Stomach (tissue), 4 donors: Measurements from ENCODE around the gene POLR2C.

Source experiments
- EP300 ChIP-seq: sonication (generic); formaldehyde crosslinking; IDR thresholded peaks from one replicate; pipeline ENCODE4 v1.6.1; 2017; ENCODE audit warnings: antibody characterized with exemption
- POLR2AphosphoS5 ChIP-seq, 3 donors: sonication (generic); formaldehyde crosslinking; IDR thresholded peaks; one replicate each; pipeline ENCODE4 v1.6.1; 2016; ENCODE audit warnings: antibody characterized with exemption in 3 of 3
- TF ChIP-seq, protein P1 (sequence below), 7 experiments: fragments of 450-650 bp in 4 of 7; fragments of 200-600 bp in 3 of 7; sonication (generic) in 3 of 7; IDR thresholded peaks; one replicate each; pipeline ENCODE4 v1.5.1; 2016 to 2019; ENCODE audit warnings: antibody characterized with exemption in 7 of 7, control low read depth in 2 of 7, mild to moderate bottlenecking in 1 of 7

- TF ChIP-seq EP300 (no peak), POLR2AphosphoS5 (IDR thresholded peaks at IDR 0.05) (no peak)
- TF ChIP-seq, protein P1, sequence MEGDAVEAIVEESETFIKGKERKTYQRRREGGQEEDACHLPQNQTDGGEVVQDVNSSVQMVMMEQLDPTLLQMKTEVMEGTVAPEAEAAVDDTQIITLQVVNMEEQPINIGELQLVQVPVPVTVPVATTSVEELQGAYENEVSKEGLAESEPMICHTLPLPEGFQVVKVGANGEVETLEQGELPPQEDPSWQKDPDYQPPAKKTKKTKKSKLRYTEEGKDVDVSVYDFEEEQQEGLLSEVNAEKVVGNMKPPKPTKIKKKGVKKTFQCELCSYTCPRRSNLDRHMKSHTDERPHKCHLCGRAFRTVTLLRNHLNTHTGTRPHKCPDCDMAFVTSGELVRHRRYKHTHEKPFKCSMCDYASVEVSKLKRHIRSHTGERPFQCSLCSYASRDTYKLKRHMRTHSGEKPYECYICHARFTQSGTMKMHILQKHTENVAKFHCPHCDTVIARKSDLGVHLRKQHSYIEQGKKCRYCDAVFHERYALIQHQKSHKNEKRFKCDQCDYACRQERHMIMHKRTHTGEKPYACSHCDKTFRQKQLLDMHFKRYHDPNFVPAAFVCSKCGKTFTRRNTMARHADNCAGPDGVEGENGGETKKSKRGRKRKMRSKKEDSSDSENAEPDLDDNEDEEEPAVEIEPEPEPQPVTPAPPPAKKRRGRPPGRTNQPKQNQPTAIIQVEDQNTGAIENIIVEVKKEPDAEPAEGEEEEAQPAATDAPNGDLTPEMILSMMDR (IDR thresholded peaks at IDR 0.05): no peak
Measured at GRCh38 chr16:57518520-57518919, 56.0 kb downstream of the POLR2C start.
